Epithelial cell of esophagus (primary cell): ENCODE measurements around the gene GBX1.

ENCODE experiments used
- DNase-seq: peaks from one replicate; pipeline ENCODE4 v3.0.0; 2010; ENCODE audit warnings: low read depth
- H3K4me3 ChIP-seq: 2 replicates; pipeline ENCODE4 v1.5.1; 2011; ENCODE audit warnings: mild to moderate bottlenecking, low read length, control low read depth
- TF ChIP-seq, protein P1 (sequence below): IDR thresholded peaks from 2 replicates; pipeline ENCODE4 v1.5.1; 2011; ENCODE audit warnings: low read depth, mild to moderate bottlenecking, low read length, control low read depth, inconsistent platforms; ENCODE audit not compliant: insufficient read depth; ENCODE audit errors: missing control alignments

The GBX1 gene

DNA sequence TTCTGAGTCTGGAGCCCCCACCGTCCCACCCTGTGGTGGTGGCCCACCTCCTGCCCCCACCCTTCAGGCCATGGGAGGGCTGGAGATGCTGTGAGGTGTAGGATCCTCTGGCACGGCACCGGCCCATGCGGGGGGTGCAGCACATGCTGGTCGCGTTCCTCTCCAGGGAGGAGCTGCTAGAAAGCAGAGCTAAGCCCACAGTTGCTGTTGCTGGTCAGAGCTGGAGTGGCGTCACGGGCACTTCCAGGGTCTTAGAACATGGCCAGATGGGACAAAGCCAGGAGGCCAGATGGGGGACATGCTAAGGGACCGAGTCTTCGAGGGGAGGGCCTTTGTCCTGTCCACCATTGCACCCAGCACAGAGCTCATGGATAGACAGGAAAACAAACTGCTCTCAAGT, 59.6 kb downstream of the GBX1 start:
- no peak for DNase-seq
- TF ChIP-seq, protein P1, sequence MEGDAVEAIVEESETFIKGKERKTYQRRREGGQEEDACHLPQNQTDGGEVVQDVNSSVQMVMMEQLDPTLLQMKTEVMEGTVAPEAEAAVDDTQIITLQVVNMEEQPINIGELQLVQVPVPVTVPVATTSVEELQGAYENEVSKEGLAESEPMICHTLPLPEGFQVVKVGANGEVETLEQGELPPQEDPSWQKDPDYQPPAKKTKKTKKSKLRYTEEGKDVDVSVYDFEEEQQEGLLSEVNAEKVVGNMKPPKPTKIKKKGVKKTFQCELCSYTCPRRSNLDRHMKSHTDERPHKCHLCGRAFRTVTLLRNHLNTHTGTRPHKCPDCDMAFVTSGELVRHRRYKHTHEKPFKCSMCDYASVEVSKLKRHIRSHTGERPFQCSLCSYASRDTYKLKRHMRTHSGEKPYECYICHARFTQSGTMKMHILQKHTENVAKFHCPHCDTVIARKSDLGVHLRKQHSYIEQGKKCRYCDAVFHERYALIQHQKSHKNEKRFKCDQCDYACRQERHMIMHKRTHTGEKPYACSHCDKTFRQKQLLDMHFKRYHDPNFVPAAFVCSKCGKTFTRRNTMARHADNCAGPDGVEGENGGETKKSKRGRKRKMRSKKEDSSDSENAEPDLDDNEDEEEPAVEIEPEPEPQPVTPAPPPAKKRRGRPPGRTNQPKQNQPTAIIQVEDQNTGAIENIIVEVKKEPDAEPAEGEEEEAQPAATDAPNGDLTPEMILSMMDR, result no peak
- H3K4me3 ChIP-seq, result no peak overlapping the region

DNA sequence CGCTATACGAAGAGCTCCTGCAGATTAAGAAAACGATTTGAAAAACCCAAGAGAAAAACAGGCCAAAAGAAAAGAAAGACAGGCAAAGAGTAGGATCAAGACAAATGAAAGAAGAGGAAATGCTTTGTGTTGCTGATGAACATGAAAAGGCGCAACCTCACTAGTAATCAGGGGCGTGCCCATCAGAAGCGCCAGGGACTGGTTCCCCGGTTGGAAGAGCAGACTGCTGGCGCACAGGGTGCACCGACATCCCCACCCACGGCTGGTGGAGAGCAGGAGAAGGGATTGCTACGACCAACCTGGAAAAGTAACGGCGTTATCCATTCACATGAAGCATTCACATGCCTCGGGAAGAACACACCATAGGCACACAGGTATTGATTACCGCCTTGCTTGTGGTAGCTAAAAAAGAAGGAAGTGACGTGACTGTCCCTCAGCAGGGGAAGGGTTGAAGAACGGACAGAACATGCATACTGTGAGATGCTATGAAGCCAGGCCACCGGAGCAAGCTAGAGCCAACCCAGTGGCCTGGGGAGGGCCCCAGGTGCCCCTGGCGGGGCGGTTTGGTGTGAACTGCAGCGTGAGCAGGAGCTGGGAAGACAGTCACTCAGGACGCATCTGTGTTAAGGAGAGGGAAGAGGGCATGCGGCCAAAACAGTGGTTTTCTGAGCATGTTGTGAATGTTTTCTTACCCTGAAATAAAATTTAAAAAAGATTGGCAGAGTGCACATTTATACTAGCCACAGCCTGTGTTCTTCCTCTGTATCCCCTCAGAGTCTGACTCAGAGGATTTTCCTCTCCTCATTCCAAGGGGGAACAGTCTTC, 62.9 kb downstream of the GBX1 start:
- no peak overlapping the region for H3K4me3 ChIP-seq
- DNase-seq, result no peak
- TF ChIP-seq, protein P1, result no peak

DNA sequence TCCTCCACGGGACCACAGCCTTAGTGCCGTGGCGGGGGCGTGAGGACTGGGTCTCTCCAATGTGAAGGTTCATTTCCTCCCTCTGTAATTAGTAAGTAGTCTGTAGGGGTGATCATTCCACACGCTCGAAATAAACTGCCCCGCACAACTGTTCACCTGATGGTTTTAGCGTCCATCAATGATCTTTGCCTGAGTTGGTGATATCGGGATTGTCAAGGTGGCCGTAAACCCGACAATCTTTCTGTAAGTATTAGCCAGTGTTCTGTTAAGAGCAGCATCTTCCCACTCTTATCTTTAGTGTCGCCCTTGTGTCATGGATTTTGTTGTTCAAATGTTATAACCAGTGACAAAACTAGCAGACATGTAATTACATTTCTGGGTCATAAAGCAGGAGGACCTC, 63.5 kb downstream of the GBX1 start:
- no peak overlapping the region for H3K4me3 ChIP-seq
- TF ChIP-seq, protein P1, result no peak
- no peak for DNase-seq

DNA sequence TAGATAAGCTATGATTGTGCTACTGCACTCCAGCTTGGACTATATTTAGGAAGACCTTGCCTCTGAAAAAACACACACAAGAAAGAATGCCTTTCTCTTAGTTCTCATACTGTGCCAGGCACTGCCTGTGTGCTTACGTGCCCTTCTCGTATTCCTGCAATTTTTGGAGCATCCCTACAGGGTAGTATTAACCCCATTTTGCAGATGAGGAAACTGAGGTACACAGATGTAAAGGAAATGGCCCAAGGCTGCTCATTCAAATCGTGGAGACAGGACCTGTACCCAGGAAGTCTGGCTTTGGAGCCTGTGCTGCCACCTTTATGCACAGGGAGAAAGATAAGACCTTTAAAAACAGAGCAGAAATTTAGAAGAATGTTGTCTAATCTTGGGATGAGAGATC, 64.5 kb downstream of the GBX1 start:
- no peak overlapping the region for H3K4me3 ChIP-seq
- no peak for DNase-seq
- TF ChIP-seq, protein P1, result no peak

DNA sequence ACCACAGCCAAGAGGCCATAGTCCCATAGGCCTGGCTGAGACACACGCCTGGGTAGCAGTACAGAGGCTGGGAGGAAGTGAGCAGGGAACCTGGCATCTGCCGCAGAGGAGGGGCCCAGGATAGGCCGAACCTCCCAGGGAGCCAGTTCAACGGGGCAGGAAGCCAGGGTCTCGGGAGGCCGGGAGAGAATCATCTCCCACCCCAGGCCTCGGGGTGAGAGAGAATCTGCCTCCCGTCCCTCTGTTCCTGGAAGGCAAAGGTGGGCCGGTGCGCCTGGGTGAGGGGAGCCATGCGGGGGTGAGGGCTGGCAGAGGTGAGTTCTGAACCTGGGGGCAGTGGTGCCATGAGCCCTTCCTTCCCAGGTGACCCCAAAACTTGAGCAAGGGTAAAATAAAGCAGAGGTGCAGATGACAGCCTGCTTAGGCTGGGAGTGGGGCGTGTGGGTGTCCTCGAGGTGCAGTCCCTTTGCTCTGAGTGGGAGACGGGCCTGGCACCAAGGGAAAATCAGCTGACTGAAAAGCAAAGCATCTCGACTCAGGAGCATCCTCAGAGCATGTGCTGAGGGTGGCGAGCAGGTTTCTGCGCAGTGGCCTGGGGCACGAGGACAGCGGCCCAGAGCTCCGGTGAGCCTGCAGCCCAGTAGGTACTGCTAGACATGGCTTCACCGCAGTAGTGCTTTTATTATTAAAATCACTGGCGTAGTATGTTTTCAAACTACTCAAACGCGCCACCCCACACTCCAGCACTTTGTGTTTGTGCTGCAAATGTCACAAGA, 65.7 kb downstream of the GBX1 start:
- DNase-seq, result no peak
- H3K4me3 ChIP-seq, result no peak overlapping the region
- TF ChIP-seq, protein P1, result no peak

DNA sequence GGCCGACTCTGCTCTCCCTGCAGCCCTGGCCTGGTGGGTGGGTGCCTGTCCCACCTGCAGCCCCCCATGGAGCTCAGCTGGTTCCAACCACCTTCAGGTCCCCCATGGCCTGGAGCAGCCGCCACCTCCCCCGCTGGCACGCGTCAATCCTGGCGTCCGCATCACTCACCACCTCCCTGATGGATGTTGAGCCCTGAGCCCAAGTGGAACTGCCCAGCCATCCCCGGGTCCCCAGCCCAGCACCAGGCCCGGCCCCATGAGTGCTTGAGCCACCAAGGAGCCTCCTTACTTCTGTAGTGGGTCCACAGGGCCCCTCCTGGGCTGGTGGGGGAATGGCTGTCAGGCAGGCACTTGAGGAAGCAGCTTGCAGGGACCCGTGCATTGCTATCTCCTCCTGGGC, 66.6 kb downstream of the GBX1 start:
- no peak overlapping the region for H3K4me3 ChIP-seq
- no peak for DNase-seq
- TF ChIP-seq, protein P1, result no peak
